Progenitor cell of endocrine pancreas (in vitro differentiated cells): ENCODE measurements around the gene UBE2I. TPM values are rescaled to one million over a fixed set of nuclear protein-coding genes. Genes with fewer than 3 reads are reported as not detected.

Experiments used
- DNase-seq: peaks from one replicate; pipeline ENCODE4 v3.0.0; 2021; ENCODE audit warnings: low spot score; ENCODE audit not compliant: unreplicated experiment
- H3K27ac Mint-ChIP-seq: 2 replicates; pipeline ENCODE4 v1.8.0; 2021; ENCODE audit warnings: mild to moderate bottlenecking, moderate library complexity, mixed read lengths
- H3K27me3 Mint-ChIP-seq: 2 replicates; pipeline ENCODE4 v1.8.0; 2021; ENCODE audit warnings: mixed read lengths
- H3K36me3 Mint-ChIP-seq: 2 replicates; pipeline ENCODE4 v1.8.0; 2022; ENCODE audit warnings: mixed read lengths; ENCODE audit not compliant: insufficient read depth
- H3K4me1 Mint-ChIP-seq: 2 replicates; pipeline ENCODE4 v1.8.0; 2021; ENCODE audit warnings: low read depth, mixed read lengths
- H3K4me3 Mint-ChIP-seq: 2 replicates; pipeline ENCODE4 v1.8.0; 2021; ENCODE audit warnings: low read depth, mild to moderate bottlenecking, moderate library complexity, mixed read lengths
- H3K9me3 Mint-ChIP-seq: 2 replicates; pipeline ENCODE4 v1.8.0; 2021; ENCODE audit warnings: low read depth, mixed read lengths
- total RNA-seq: library from RNA; stranded (reverse); gene quantifications from 2 replicates; pipeline ENCODE4 v1.2.1, GENCODE V29; 2021
- TF ChIP-seq, protein P1 (sequence below): fragments of 200-600 bp; sonication (generic); IDR thresholded peaks from one replicate; pipeline ENCODE4 v1.5.0; 2021; ENCODE audit warnings: antibody characterized with exemption, mild to moderate bottlenecking; ENCODE audit not compliant: unreplicated experiment

UBE2I gene
- total RNA-seq, 1 donor from 2014 or later: 211 TPM

DNA sequence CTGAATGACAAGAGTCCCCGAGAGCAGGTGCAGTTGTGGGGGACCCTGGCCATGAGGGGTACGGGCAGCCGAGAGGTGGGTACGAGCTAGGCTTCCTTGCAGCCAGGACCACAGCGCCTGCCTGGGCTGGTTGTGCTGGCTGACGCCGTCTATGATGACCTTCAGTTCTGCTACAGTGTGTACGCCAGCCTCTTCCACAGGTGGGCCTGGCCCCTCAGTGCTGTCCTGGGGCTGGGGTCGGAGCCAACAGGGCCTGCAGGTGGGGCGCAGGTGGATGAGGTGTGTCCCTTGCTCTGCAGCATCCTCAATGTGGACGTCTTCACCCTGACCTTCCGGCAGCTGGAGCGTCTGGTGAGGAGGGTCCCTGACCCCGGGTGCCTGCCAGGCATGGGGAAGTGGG lies 35.1 kb downstream of the UBE2I start:
- Mint-ChIP-seq H3K9me3 (no peaks in the 10 kb centered on the region), H3K27ac (no peak overlapping the region), H3K4me3 (no peak overlapping the region), H3K27me3 (no peaks in the 10 kb centered on the region), H3K36me3 (no peaks in the 10 kb centered on the region), H3K4me1 (peaks cover 6% of the 10 kb centered on the region)
- no peak for DNase-seq
- TF ChIP-seq, protein P1, sequence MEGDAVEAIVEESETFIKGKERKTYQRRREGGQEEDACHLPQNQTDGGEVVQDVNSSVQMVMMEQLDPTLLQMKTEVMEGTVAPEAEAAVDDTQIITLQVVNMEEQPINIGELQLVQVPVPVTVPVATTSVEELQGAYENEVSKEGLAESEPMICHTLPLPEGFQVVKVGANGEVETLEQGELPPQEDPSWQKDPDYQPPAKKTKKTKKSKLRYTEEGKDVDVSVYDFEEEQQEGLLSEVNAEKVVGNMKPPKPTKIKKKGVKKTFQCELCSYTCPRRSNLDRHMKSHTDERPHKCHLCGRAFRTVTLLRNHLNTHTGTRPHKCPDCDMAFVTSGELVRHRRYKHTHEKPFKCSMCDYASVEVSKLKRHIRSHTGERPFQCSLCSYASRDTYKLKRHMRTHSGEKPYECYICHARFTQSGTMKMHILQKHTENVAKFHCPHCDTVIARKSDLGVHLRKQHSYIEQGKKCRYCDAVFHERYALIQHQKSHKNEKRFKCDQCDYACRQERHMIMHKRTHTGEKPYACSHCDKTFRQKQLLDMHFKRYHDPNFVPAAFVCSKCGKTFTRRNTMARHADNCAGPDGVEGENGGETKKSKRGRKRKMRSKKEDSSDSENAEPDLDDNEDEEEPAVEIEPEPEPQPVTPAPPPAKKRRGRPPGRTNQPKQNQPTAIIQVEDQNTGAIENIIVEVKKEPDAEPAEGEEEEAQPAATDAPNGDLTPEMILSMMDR: no peak

DNA sequence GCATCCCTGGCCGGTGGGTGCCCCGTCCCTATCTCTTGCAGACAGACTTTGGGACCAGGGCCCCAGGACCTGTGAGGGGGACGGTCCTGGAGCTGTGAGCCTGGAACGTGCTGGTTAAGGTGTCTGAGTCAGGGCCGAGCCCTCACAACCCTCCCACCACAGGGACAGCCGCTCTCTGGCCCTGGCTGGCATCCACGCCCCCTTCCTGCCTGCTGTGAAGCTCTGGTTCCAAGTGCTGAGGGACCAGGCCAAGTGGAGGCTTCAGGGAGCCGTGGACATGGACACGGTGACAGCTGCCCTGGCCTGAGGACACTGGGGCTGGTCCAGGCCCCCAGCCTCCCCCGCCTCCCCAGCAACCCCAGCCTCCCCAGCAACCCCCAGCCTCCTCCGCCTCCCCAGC lies 35.7 kb downstream of the UBE2I start:
- H3K4me3 Mint-ChIP-seq: no peak overlapping the region
- no peaks in the 10 kb centered on the region for H3K27me3 Mint-ChIP-seq
- DNase-seq: no peak
- no peak overlapping the region for H3K27ac Mint-ChIP-seq
- H3K36me3 Mint-ChIP-seq: no peaks in the 10 kb centered on the region
- peaks cover 6% of the 10 kb centered on the region for H3K4me1 Mint-ChIP-seq
- TF ChIP-seq, protein P1: no peak
- H3K9me3 Mint-ChIP-seq: no peaks in the 10 kb centered on the region

DNA sequence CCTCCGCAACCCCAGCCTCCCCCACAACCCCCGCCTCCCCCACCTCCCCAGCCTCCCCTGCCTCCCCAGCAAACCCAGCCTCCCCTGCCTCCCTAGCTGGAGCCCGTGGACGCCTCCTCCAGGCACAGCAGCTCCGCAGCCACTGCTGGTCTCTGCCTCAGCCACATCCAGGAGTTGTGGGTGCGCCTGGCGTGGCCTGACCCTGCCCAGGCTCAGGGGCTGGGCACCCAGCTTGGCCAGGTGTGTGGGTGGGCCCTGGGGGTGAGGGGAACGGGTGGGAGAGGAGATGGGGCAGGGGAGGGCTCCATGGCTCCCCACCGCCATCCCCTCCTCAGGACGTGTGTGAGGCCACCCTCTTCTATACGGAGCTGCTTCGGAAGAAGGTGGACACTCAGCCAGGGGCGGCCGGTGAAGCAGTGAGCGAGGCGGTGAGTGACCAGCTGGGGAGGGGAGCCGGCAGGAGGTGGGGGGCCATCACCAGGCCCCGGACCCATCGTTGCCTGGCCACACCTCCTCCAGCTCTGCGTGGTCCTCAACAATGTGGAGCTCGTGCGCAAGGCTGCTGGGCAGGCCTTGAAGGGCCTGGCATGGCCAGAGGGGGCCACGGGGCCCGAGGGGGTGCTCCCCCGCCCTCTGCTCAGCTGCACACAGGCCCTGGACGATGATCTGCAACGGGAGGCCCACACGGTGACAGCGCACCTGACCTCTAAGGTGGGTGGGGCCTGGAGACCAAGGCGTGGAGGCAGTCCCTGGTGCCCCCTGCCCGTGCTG lies 36.4 kb downstream of the UBE2I start:
- Mint-ChIP-seq H3K4me1 (peaks cover 6% of the 10 kb centered on the region), H3K27me3 (no peaks in the 10 kb centered on the region), H3K36me3 (no peaks in the 10 kb centered on the region), H3K4me3 (no peak overlapping the region), H3K9me3 (no peaks in the 10 kb centered on the region), H3K27ac (no peak overlapping the region)
- no peak for DNase-seq
- TF ChIP-seq, protein P1: no peak

DNA sequence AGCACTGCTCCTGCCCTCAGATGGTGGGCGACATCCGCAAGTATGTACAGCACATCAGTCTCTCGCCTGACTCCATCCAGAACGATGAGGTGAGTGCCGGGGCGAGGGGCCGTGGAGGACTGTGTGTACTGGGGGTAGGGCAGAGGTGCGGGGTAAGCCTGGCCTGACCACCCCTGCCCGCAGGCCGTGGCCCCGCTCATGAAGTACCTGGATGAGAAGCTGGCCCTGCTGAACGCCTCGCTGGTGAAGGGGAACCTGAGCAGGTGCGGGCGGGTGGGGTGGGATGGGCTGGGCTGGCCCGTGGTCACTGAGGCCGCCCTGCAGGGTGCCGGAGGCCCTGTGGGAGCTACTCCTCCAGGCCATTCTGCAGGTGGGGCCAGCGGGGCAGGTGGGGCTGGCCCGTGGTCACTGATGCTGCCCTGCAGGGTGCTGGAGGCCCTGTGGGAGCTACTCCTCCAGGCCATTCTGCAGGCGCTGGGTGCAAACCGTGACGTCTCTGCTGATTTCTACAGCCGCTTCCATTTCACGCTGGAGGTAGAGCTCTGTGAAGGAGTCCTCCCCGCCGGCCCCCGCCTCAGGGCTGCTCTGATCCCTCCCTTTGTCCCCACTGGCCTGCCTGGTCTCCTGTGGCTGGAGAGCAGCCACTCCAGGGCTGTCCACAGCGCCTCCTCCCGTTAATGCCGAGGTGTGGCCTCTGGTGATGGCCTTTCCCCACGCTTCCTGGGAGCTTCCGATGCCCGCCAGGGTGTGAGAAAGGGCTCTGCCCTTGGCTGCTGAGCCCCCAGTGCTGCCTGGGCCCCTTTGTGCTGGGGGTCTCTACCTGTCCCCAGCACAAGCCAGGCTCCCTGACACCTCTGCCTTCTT lies 37.2 kb downstream of the UBE2I start:
- Mint-ChIP-seq H3K4me3 (no peak overlapping the region), H3K9me3 (no peaks in the 10 kb centered on the region), H3K4me1 (peaks cover 7% of the 10 kb centered on the region), H3K27ac (no peak overlapping the region), H3K36me3 (no peaks in the 10 kb centered on the region), H3K27me3 (no peaks in the 10 kb centered on the region)
- TF ChIP-seq, protein P1: no peak
- DNase-seq: no peak

DNA sequence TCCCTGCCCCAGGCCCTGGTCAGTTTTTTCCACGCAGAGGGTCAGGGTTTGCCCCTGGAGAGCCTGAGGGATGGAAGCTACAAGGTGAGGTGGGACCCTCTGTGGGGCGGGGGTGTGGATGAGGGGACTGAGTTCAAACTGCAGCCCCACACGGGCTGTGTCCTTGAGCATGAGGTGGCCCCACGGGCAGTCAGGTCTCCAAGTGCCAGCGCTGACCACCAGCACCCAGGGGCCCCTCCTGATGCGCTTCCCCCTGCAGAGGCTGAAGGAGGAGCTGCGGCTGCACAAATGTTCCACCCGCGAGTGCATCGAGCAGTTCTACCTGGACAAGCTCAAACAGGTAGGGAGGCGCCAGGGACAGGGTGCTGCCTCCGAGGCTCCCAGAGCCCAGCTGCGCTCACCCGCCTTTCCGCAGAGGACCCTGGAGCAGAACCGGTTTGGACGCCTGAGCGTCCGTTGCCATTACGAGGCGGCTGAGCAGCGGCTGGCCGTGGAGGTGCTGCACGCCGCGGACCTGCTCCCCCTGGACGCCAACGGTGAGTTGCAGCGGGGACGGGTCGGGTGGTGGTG lies 37.9 kb downstream of the UBE2I start:
- TF ChIP-seq, protein P1: no peak
- H3K27me3 Mint-ChIP-seq: no peaks in the 10 kb centered on the region
- peaks cover 10% of the 10 kb centered on the region for H3K4me1 Mint-ChIP-seq
- H3K4me3 Mint-ChIP-seq: no peak overlapping the region
- no peak overlapping the region for H3K27ac Mint-ChIP-seq
- H3K9me3 Mint-ChIP-seq: no peaks in the 10 kb centered on the region
- DNase-seq: no peak
- no peaks in the 10 kb centered on the region for H3K36me3 Mint-ChIP-seq
